GM23338 (cell line): ENCODE measurements around the gene C22orf42.
A peak's percentile ranks its signal among the peaks of the same experiment; 100 is the strongest.

Experiments used
- CTCF ChIP-seq, 2 experiments: fragments of 200-600 bp in 1 of 2; sonication (generic) in 1 of 2; conservative IDR thresholded peaks; 2 replicates each; pipeline versions ENCODE4 v1.5.1 to v1.6.1; 2016 to 2017; ENCODE audit warnings: antibody characterized with exemption in 2 of 2, low read depth in 2 of 2, mild to moderate bottlenecking in 2 of 2, moderate library complexity in 1 of 2
- EZH2phosphoT487 ChIP-seq: fragments of 200-600 bp; sonication (generic); IDR thresholded peaks from one replicate; pipeline ENCODE4 v1.8.1; 2018; ENCODE audit warnings: antibody characterized with exemption; ENCODE audit not compliant: unreplicated experiment
- JUNB ChIP-seq: IDR thresholded peaks from one replicate; pipeline ENCODE4 v1.6.1; 2016; ENCODE audit warnings: antibody characterized with exemption; ENCODE audit not compliant: unreplicated experiment
- NANOG ChIP-seq: IDR thresholded peaks from 2 replicates; pipeline ENCODE4 v1.6.1; 2016; ENCODE audit warnings: antibody characterized with exemption, borderline replicate concordance
- POLR2AphosphoS5 ChIP-seq: IDR thresholded peaks from 2 replicates; pipeline ENCODE4 v1.6.1; 2016; ENCODE audit warnings: antibody characterized with exemption, low read depth
- REST ChIP-seq: IDR thresholded peaks from one replicate; pipeline ENCODE4 v1.6.1; 2018; ENCODE audit warnings: antibody characterized with exemption; ENCODE audit not compliant: unreplicated experiment
- STAT1 ChIP-seq: IDR thresholded peaks from one replicate; pipeline ENCODE4 v1.6.1; 2016; ENCODE audit warnings: antibody characterized with exemption; ENCODE audit not compliant: unreplicated experiment

- TF ChIP-seq POLR2AphosphoS5 (no peak), REST (no peak), CTCF (conservative IDR thresholded peaks at IDR 0.05; ENCODE audit: low read depth in 2 of 2) (peak; percentile 88 to 89), NANOG (no peak), JUNB (no peak), STAT1 (no peak), EZH2phosphoT487 (no peak)
These were observed 31.2 kb downstream of the C22orf42 start for GRCh38 chr22:32127904-32128303.
